SK-N-SH treated with all-trans-retinoic acid at 6 μM for 48 hours (cell line): ENCODE data around the gene LDHD.
A peak's percentile ranks its signal among the peaks of the same experiment; 100 is the strongest.

ENCODE experiments used
- ATAC-seq: fragments of 200-7000 bp; cut with Tn5 transposase; 3 replicates; pipeline ENCODE4 v1.9.1; 2020; ENCODE audit warnings: mild to moderate bottlenecking, moderate library complexity
- ARNTL ChIP-seq: fragments of 450-650 bp; formaldehyde crosslinking; IDR thresholded peaks from 2 replicates; pipeline ENCODE4 v1.5.0; 2020; ENCODE audit warnings: low read depth, mild to moderate bottlenecking, moderate library complexity, borderline replicate concordance
- BACH2 ChIP-seq: fragments of 250-450 bp; sonication (Bioruptor Pico); IDR thresholded peaks from 2 replicates; pipeline ENCODE4 v1.9.0; 2021; ENCODE audit warnings: mild to moderate bottlenecking, borderline replicate concordance
- CREB5 ChIP-seq: fragments of 250-450 bp; sonication (Bioruptor Pico); IDR thresholded peaks from 2 replicates; pipeline ENCODE4 v1.5.1; 2020; ENCODE audit warnings: low read depth, mild to moderate bottlenecking, moderate library complexity
- CSDC2 ChIP-seq: fragments of 250-450 bp; sonication (Bioruptor Pico); IDR thresholded peaks from 2 replicates; pipeline ENCODE4 v1.5.0; 2020; ENCODE audit warnings: mild to moderate bottlenecking, moderate library complexity
- CSRNP3 ChIP-seq: fragments of 250-450 bp; sonication (Bioruptor Pico); IDR thresholded peaks from 2 replicates; pipeline ENCODE4 v1.5.1; 2021; ENCODE audit warnings: mild to moderate bottlenecking, moderate library complexity
- GLIS3 ChIP-seq: fragments of 250-450 bp; sonication (Bioruptor Pico); IDR thresholded peaks from 2 replicates; pipeline ENCODE4 v1.5.0; 2020; ENCODE audit warnings: mild to moderate bottlenecking, moderate library complexity
- ISL1 ChIP-seq: fragments of 250-450 bp; sonication (Bioruptor Pico); IDR thresholded peaks from 2 replicates; pipeline ENCODE4 v2.1.2; 2022; ENCODE audit warnings: mild to moderate bottlenecking, moderate library complexity
- OSR1 ChIP-seq: fragments of 250-450 bp; sonication (Bioruptor Pico); IDR thresholded peaks from 2 replicates; pipeline ENCODE4 v1.8.0; 2022; ENCODE audit warnings: moderate library complexity, mild to moderate bottlenecking, inconsistent platforms
- PATZ1 ChIP-seq: fragments of 250-450 bp; sonication (Bioruptor Pico); IDR thresholded peaks from 2 replicates; pipeline ENCODE4 v1.8.0; 2020; ENCODE audit warnings: mild to moderate bottlenecking, moderate library complexity, borderline replicate concordance
- RARB ChIP-seq: fragments of 250-450 bp; sonication (Bioruptor Pico); IDR thresholded peaks from 2 replicates; pipeline ENCODE4 v1.8.0; 2021; ENCODE audit warnings: mild to moderate bottlenecking, moderate library complexity
- SNAI2 ChIP-seq: fragments of 250-450 bp; sonication (Bioruptor Pico); IDR thresholded peaks from 2 replicates; pipeline ENCODE4 v1.5.0; 2020; ENCODE audit warnings: mild to moderate bottlenecking, moderate library complexity
- TCF4 ChIP-seq: fragments of 250-450 bp; sonication (Bioruptor Pico); IDR thresholded peaks from 2 replicates; pipeline ENCODE4 v1.8.0; 2021; ENCODE audit warnings: mild to moderate bottlenecking, moderate library complexity, borderline replicate concordance
- TOX ChIP-seq: fragments of 250-450 bp; sonication (Bioruptor Pico); IDR thresholded peaks from 2 replicates; pipeline ENCODE4 v1.8.0; 2021; ENCODE audit warnings: mild to moderate bottlenecking, moderate library complexity, borderline replicate concordance
- TSHZ2 ChIP-seq: fragments of 250-450 bp; sonication (Bioruptor Pico); IDR thresholded peaks from 2 replicates; pipeline ENCODE4 v1.5.0; 2020; ENCODE audit warnings: mild to moderate bottlenecking, moderate library complexity
- ZC3H10 ChIP-seq: fragments of 250-450 bp; sonication (Bioruptor Pico); IDR thresholded peaks from 2 replicates; pipeline ENCODE4 v1.5.1; 2021; ENCODE audit warnings: mild to moderate bottlenecking, moderate library complexity
- ZFP3 ChIP-seq: fragments of 250-450 bp; sonication (Bioruptor Pico); IDR thresholded peaks from 2 replicates; pipeline ENCODE4 v1.5.0; 2020; ENCODE audit warnings: mild to moderate bottlenecking, moderate library complexity
- ZFP30 ChIP-seq: fragments of 450-650 bp; formaldehyde crosslinking; IDR thresholded peaks from 2 replicates; pipeline ENCODE4 v1.5.0; 2022; ENCODE audit warnings: mild to moderate bottlenecking, moderate library complexity
- ZNF70 ChIP-seq: fragments of 450-650 bp; formaldehyde crosslinking; IDR thresholded peaks from 2 replicates; pipeline ENCODE4 v1.5.0; 2020; ENCODE audit warnings: mild to moderate bottlenecking, moderate library complexity
- ZNF8 ChIP-seq: fragments of 450-650 bp; formaldehyde crosslinking; IDR thresholded peaks from 2 replicates; pipeline ENCODE4 v1.5.0; 2020; ENCODE audit warnings: mild to moderate bottlenecking, moderate library complexity
- TF ChIP-seq, protein P1 (sequence below): fragments of 250-450 bp; sonication (Bioruptor Pico); IDR thresholded peaks from 2 replicates; pipeline ENCODE4 v1.8.0; 2021; ENCODE audit warnings: low read depth, mild to moderate bottlenecking, moderate library complexity, borderline replicate concordance

The LDHD gene

DNA sequence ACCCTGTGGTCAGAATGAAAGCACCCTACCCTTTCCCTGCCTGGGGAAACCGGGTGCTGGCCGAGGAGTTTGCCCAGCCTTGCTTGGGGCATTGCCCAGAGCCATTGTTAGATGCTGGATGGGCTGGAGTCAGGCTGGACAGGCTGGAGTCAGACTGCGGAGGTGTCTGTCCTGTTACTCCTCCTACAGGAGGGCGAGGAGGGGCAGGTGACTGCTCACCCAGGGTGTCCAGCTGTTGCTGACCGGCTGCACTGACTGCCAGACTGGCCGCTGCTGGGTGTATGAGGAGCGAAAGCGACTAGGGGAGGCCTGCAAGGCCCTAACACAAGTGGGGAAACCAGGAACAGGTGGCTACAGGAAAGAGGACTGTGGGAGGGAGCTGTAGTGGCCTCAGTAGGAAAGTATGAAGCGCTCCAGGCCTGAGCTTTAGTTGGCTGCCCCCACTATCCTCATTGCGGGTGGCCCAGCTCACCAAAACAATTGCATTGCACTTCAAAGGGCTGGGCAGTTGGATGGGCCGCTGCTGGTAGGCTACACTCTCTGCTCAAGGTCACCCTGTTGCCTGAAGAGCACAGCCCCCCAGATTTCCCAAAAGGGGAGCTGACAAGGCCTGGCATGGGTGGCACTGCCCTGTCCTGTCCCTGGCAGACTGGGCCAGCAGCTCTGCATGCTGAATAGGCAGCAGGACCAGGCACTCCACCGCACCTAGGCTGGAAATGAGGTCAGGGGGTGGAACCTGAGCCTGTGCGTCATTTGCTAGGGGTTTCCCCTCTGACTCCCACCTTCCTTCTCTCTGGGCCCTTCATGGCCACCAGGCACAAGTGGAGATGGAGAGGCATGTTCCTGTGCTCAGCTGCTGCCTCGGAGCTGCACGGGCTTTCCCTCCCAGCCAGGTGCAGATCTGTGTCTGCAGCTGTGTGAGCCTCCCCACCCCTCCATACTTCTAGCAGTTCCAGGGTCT lies 18.4 kb downstream of the LDHD start (continued):
- no peak for TF ChIP-seq ZNF70
- TF ChIP-seq ZFP30 (CRISPR knock-in tag) = no peak
- TF ChIP-seq TCF4 = no peak
- TF ChIP-seq OSR1 = no peak
- no peak for TF ChIP-seq RARB

DNA sequence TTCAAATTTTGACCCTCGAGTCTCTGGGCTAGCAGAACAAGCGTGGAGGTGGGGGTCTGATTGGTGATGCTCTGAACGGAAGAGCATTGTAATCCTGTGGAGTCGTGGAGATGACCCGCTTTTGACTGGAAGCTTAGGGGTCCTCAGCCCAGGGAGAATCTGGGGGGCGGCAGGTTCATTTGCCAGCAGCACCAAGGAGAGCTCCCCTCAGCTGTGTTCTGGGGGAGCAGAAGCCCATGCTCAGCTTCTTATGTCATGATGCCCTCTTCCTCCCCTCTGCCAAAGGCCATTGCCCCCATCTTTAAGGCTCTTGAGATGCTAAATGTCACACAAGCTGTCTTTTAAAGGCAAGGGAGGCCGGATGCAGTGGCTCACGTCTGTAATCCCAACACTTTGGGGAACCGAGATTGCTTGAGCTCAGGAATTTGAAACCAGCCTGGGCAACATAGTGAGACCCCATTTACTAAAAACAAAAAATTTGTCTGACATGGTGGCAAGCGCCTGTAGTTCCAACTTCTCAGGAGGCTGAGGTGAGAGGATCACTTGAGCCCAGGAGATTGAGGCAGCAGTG lies 19.3 kb downstream of the LDHD start:
- TF ChIP-seq ZC3H10 (CRISPR knock-in tag) = no peak
- no peak for TF ChIP-seq ZNF70
- TF ChIP-seq ARNTL = no peak
- no peak for TF ChIP-seq ZFP30 (CRISPR knock-in tag)
- no peak for TF ChIP-seq TSHZ2 (CRISPR knock-in tag)
- no peak for TF ChIP-seq BACH2 (CRISPR knock-in tag)
- TF ChIP-seq PATZ1 (CRISPR knock-in tag) = no peak
- TF ChIP-seq CSDC2 = no peak
- no peak for TF ChIP-seq GLIS3
- no peak for TF ChIP-seq OSR1
- no peak for TF ChIP-seq TCF4
- ATAC-seq = no peak

GRCh38 chr16:75096656-75097055 lies 19.9 kb downstream of the LDHD start:
- TF ChIP-seq CREB5 (CRISPR knock-in tag) (no peak), ZNF8 (CRISPR knock-in tag) (no peak), SNAI2 (CRISPR knock-in tag) (no peak), CSRNP3 (CRISPR knock-in tag) (no peak), TCF4 (no peak), OSR1 (no peak), ZFP3 (CRISPR knock-in tag) (no peak), RARB (no peak), TOX (CRISPR knock-in tag) (no peak), ISL1 (no peak), ARNTL (no peak), PATZ1 (CRISPR knock-in tag) (no peak), ZC3H10 (CRISPR knock-in tag) (no peak)
- TF ChIP-seq, protein P1, sequence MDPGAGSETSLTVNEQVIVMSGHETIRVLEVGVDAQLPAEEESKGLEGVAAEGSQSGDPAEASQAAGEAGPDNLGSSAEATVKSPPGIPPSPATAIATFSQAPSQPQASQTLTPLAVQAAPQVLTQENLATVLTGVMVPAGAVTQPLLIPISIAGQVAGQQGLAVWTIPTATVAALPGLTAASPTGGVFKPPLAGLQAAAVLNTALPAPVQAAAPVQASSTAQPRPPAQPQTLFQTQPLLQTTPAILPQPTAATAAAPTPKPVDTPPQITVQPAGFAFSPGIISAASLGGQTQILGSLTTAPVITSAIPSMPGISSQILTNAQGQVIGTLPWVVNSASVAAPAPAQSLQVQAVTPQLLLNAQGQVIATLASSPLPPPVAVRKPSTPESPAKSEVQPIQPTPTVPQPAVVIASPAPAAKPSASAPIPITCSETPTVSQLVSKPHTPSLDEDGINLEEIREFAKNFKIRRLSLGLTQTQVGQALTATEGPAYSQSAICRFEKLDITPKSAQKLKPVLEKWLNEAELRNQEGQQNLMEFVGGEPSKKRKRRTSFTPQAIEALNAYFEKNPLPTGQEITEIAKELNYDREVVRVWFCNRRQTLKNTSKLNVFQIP (CRISPR knock-in tag) = no peak
- TF ChIP-seq, all 23 proteins: peak for 0
- peak; percentile 40; the same call in 2 of the 3 replicates for ATAC-seq
